ENCODE data around the gene SLC22A31. TPM values are rescaled to one million over a fixed set of nuclear protein-coding genes. Genes with fewer than 3 reads are reported as not detected.
A peak's percentile ranks its signal among the peaks of the same experiment; 100 is the strongest.

Gene SLC22A31
- total and polyA plus RNA-seq, 2 donors (not counting 1 experiment from before 2014, with no cell fraction given) = 0.17 to 0.24 TPM

GRCh38 chr16:89172171-89172527 lies 28.2 kb downstream of the SLC22A31 start:
- no peaks in the 10 kb centered on the region for H3K79me2 ChIP-seq (ENCODE audit: control insufficient read depth, insufficient read depth, low read length)
- H3K4me1 ChIP-seq (ENCODE audit: control insufficient read depth, extremely low read depth, insufficient read depth, low read length) = peaks cover 4% of the 10 kb centered on the region
- no peak for DNase-seq (ENCODE audit: low read depth in 2 of 2)
- no peak overlapping the region for H3K9ac ChIP-seq (ENCODE audit: insufficient read depth, low read length)
- no peaks in the 10 kb centered on the region for H3K36me3 ChIP-seq (ENCODE audit: control insufficient read depth, insufficient read depth, low read length)
- TF ChIP-seq CTCF (conservative IDR thresholded peaks at IDR 0.05 in 1 of 2, IDR thresholded peaks at IDR 0.05 in 1 of 2; ENCODE audit: low read depth in 1 of 2, low read length in 2 of 2) (no peak), EZH2 (IDR thresholded peaks at IDR 0.05; ENCODE audit: low read length, missing control alignments) (no peak)
- no peak overlapping the region for H2AFZ ChIP-seq (ENCODE audit: low read length)
- H4K20me1 ChIP-seq (ENCODE audit: control insufficient read depth, extremely low read depth, insufficient read depth, low read length) = no peaks in the 10 kb centered on the region
- no peaks in the 10 kb centered on the region for H3K27me3 ChIP-seq (ENCODE audit: control insufficient read depth, insufficient read depth, low read length)
- H3K4me3 ChIP-seq (replicated peaks in 1 of 4; ENCODE audit: control extremely low read depth in 1 of 4, insufficient read depth in 1 of 4, low read depth in 3 of 4, low read length in 4 of 4) = no peak overlapping the region
- no peaks in the 10 kb centered on the region for H3K9me3 ChIP-seq (ENCODE audit: control insufficient read depth, insufficient read depth, low read depth, low read length)
- no peak overlapping the region for H3K4me2 ChIP-seq (ENCODE audit: extremely low read depth, insufficient read depth, low read length)
- H3K27ac ChIP-seq (ENCODE audit: insufficient read depth, low read length) = no peak overlapping the region

DNA sequence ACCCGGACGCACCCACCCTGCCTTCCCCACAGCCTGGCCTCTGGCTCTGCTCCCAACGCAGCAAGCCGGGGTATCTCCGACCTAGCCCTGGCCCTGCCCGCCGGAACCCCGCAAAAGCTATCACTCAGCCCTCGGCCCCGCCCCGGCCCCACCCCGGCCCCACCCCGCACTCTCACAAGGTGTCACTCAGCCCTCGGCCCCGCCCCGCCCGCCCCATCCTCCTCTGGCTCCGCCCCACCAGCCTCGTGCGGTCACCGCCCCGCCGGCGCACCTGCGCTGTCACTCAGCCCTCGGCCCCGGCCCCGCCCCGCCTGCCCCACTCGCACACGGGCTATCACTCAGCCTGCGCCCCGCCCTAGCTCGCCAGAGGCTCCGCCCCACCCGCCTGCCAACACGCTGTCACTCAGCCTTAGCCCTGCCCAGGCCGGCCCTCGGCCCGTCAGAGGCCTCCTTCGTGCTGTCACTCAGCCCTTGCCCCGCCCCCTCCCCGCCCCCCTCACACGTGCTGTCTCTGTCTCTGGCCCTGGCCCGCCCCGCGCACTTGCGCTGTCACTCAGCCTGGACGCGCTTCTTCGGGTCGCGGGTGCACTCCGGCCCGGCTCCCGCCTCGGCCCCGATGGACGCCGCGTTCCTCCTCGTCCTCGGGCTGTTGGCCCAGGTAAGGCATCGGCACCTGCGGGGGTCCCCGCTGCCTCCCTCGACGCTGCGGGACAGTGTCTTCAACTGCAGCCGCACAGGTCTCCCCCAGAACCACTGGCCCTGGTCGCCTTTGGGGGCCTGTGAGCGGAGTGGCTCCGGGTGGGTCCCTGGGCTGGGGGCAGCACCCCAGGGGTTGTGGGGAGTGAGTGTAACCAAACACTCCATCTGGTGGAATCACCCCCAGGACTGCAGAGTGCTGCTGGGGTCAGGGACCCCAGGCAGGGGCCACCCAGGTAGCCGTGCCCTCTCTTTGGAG lies 28.8 kb downstream of the SLC22A31 start, which contains the start of gene CDH15:
Gene CDH15, plus strand, starts transcription at position 533 of the 955 bp plus-strand sequence. Its CDS starts 84 bp downstream, at position 617.
- Histone ChIP-seq H3K4me1 (ENCODE audit: control insufficient read depth, extremely low read depth, insufficient read depth, low read length) (peaks cover 7% of the 10 kb centered on the region), H3K27ac (ENCODE audit: insufficient read depth, low read length) (no peak within 1 kb of the TSS), H3K4me2 (ENCODE audit: extremely low read depth, insufficient read depth, low read length) (peak within 1 kb of the TSS; percentile 68), H3K36me3 (ENCODE audit: control insufficient read depth, insufficient read depth, low read length) (no peaks in the 10 kb centered on the region), H3K79me2 (ENCODE audit: control insufficient read depth, insufficient read depth, low read length) (no peaks in the 10 kb centered on the region), H2AFZ (ENCODE audit: low read length) (no peak within 1 kb of the TSS), H3K27me3 (ENCODE audit: control insufficient read depth, insufficient read depth, low read length) (no peaks in the 10 kb centered on the region), H3K9me3 (ENCODE audit: control insufficient read depth, insufficient read depth, low read depth, low read length) (no peaks in the 10 kb centered on the region), H3K4me3 (replicated peaks in 1 of 4; ENCODE audit: control extremely low read depth in 1 of 4, insufficient read depth in 1 of 4, low read depth in 3 of 4, low read length in 4 of 4) (peak within 1 kb of the TSS in 1 of 4 experiments; percentile 14), H4K20me1 (ENCODE audit: control insufficient read depth, extremely low read depth, insufficient read depth, low read length) (no peaks in the 10 kb centered on the region), H3K9ac (ENCODE audit: insufficient read depth, low read length) (no peak within 1 kb of the TSS)
- no peak for TF ChIP-seq EZH2 (IDR thresholded peaks at IDR 0.05; ENCODE audit: low read length, missing control alignments)
- DNase-seq (ENCODE audit: low read depth in 2 of 2) = peak; percentile 72 to 82

DNA sequence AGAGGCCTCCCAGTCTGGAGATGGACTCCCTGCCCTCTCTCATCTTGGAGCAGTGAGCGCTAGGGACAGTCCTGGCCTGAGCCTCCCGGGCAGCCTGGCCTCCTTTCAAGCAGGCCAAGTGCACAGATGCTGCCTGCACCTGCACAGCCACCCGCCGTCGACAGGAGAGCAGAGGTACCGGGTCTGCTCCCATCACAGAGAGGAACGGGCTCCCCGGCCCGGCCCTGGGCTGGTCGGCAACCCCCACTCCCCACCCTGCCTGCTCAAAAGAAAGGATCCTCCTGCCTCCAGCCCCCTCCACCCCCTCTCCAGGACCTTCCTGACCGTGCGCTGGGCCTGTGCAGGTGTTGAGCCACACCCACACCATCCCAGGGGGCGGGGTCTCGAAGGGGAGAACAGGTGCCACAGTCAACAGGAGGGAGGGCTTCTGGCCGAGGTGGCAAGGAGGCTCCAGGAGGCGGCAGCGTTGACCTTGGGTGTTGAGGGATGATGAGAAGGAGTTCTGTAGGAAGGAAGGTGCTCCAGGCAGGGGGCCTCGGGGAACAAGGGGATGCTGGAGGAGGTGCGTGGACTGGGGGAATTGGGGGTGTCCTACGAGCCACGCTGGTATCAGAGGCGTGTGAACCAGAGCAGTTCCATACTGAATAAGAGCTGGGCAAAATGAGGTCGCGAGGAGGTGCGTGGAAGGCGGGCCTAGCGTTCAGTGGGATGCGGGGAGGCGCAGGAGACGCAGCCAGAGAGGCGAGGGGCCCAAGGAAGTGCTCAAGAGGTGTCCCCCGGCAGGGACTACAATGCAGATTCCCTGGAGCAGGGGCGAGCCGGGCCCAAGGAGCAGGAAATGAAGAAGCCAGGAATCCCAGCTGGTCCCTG lies 29.8 kb downstream of the SLC22A31 start:
- Histone ChIP-seq H3K27me3 (ENCODE audit: control insufficient read depth, insufficient read depth, low read length) (no peaks in the 10 kb centered on the region), H3K4me3 (replicated peaks in 1 of 4; ENCODE audit: control extremely low read depth in 1 of 4, insufficient read depth in 1 of 4, low read depth in 3 of 4, low read length in 4 of 4) (peak overlapping the region in 1 of 4 experiments; percentile 10), H3K27ac (ENCODE audit: insufficient read depth, low read length) (no peak overlapping the region), H3K9ac (ENCODE audit: insufficient read depth, low read length) (no peak overlapping the region), H3K4me2 (ENCODE audit: extremely low read depth, insufficient read depth, low read length) (peak overlapping the region; percentile 68), H2AFZ (ENCODE audit: low read length) (no peak overlapping the region), H3K36me3 (ENCODE audit: control insufficient read depth, insufficient read depth, low read length) (no peaks in the 10 kb centered on the region), H4K20me1 (ENCODE audit: control insufficient read depth, extremely low read depth, insufficient read depth, low read length) (no peaks in the 10 kb centered on the region), H3K9me3 (ENCODE audit: control insufficient read depth, insufficient read depth, low read depth, low read length) (no peaks in the 10 kb centered on the region), H3K79me2 (ENCODE audit: control insufficient read depth, insufficient read depth, low read length) (no peaks in the 10 kb centered on the region), H3K4me1 (ENCODE audit: control insufficient read depth, extremely low read depth, insufficient read depth, low read length) (peaks cover 7% of the 10 kb centered on the region)
- DNase-seq (ENCODE audit: low read depth in 2 of 2) = no peak
- TF ChIP-seq EZH2 (IDR thresholded peaks at IDR 0.05; ENCODE audit: low read length, missing control alignments) (no peak), CTCF (conservative IDR thresholded peaks at IDR 0.05 in 1 of 2, IDR thresholded peaks at IDR 0.05 in 1 of 2; ENCODE audit: low read depth in 1 of 2, low read length in 2 of 2) (no peak)

Data from fibroblast of lung (primary cell).